ENCODE measurements around the gene ATP13A3. TPM values are rescaled to one million over a fixed set of nuclear protein-coding genes. Genes with fewer than 3 reads are reported as not detected.
A peak's percentile ranks its signal among the peaks of the same experiment; 100 is the strongest.
"Not testable (repeated sequence)": the region's sequence is repeated elsewhere in the genome, so short reads cannot be mapped to it uniquely, and the experiment has no call there.

The ATP13A3 gene
- total and polyA plus RNA-seq, 12 donors, result 17.6 to 111 (median 63.3) TPM

DNA sequence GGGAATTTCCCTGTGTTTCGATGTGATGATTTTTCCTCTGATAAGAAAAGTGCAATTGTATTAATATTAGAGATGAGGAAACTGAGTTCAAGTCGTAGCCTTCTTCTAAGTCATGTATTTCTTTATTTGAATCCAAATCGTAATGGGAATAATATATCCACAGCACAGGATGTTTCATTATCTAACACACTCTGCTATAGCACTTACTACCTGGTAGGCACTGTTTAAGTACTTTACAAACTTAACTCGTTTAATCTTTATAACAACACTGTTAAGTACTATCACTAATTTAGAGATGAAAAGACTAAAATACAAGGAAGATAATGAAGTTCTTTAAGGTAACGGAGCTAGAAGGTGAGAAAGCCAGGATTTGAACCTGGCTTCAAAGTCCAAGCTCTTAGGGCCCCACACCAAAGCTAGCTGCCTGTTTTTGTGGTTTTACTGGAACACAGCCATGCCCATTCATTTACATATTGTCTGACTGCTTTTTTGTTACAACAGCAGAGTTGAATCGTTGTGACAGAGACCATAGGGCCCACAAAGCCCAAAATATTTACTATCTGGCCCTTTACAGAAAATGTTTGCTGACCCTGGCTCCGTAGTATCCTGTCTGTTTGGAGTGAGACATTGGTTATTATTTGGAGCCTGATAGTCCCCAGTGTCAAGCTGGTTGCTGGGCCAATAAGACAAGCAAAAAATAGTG lies 9.6 kb upstream of the ATP13A3 start:
- H3K27ac ChIP-seq, result peak overlapping the region in 1 of 5 donors; percentile 4
- no peaks in the 10 kb centered on the region for H3K27me3 ChIP-seq
- H3K4me3 ChIP-seq, result no peak overlapping the region
- no peaks in the 10 kb centered on the region for H3K9me3 ChIP-seq (replicated peaks in 1 of 3)
- no peak for TF ChIP-seq POLR2A (IDR thresholded peaks at IDR 0.05)
- WGBS, 4 donors, result 63 to 69% (median 67%) methylated on average over 7 of the region's 7 CpGs
- no peaks in the 10 kb centered on the region for H3K36me3 ChIP-seq (replicated peaks in 1 of 2)
- intact Hi-C loops (cut with DNase I), result no loop called here
- peaks cover 16 to 26% of the 10 kb centered on the region in 2 donors for H3K4me1 ChIP-seq (replicated peaks in 1 of 2)
- DNase-seq, result no peak

GRCh38 chr3:194494951-194495374 lies 8.2 kb upstream of the ATP13A3 start:
- Histone ChIP-seq H3K4me1 (replicated peaks in 1 of 2) (peaks cover 16 to 26% of the 10 kb centered on the region in 2 donors), H3K4me3 (no peak overlapping the region), H3K27me3 (no peaks in the 10 kb centered on the region), H3K27ac (peak overlapping the region in 3 of 5 donors; percentile 37 to 67 (median 51)), H3K36me3 (replicated peaks in 1 of 2) (no peaks in the 10 kb centered on the region), H3K9me3 (replicated peaks in 1 of 3) (no peaks in the 10 kb centered on the region)
- intact Hi-C loops (cut with DNase I), result no loop called here
- peak in 6 of 7 donors; percentile 38 to 74 (median 57) for DNase-seq
- WGBS, 4 donors, result 47 to 100% (median 64%) methylated on average over 1 to 5 of the region's 5 CpGs
- TF ChIP-seq POLR2A (IDR thresholded peaks at IDR 0.05), result no peak
- TF ChIP-seq, protein P1, sequence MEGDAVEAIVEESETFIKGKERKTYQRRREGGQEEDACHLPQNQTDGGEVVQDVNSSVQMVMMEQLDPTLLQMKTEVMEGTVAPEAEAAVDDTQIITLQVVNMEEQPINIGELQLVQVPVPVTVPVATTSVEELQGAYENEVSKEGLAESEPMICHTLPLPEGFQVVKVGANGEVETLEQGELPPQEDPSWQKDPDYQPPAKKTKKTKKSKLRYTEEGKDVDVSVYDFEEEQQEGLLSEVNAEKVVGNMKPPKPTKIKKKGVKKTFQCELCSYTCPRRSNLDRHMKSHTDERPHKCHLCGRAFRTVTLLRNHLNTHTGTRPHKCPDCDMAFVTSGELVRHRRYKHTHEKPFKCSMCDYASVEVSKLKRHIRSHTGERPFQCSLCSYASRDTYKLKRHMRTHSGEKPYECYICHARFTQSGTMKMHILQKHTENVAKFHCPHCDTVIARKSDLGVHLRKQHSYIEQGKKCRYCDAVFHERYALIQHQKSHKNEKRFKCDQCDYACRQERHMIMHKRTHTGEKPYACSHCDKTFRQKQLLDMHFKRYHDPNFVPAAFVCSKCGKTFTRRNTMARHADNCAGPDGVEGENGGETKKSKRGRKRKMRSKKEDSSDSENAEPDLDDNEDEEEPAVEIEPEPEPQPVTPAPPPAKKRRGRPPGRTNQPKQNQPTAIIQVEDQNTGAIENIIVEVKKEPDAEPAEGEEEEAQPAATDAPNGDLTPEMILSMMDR (IDR thresholded peaks at IDR 0.05), result no peak

- H3K27me3 ChIP-seq; H3K36me3 ChIP-seq (replicated peaks in 1 of 2); H3K9me3 ChIP-seq (replicated peaks in 1 of 3); intact Hi-C loops (cut with DNase I); DNase-seq; H3K4me3 ChIP-seq: not testable (repeated sequence)
- Histone ChIP-seq H3K4me1 (replicated peaks in 1 of 2) (peaks cover 16 to 32% of the 10 kb centered on the region in 2 donors), H3K27ac (peak overlapping the region in 3 of 5 donors; percentile 37 to 67 (median 51))
- 75 to 77% (median 76%) methylated on average over 10 of the region's 10 CpGs for WGBS, 4 donors
These were observed 7.5 kb upstream of the ATP13A3 start for GRCh38 chr3:194493995-194494927.

DNA sequence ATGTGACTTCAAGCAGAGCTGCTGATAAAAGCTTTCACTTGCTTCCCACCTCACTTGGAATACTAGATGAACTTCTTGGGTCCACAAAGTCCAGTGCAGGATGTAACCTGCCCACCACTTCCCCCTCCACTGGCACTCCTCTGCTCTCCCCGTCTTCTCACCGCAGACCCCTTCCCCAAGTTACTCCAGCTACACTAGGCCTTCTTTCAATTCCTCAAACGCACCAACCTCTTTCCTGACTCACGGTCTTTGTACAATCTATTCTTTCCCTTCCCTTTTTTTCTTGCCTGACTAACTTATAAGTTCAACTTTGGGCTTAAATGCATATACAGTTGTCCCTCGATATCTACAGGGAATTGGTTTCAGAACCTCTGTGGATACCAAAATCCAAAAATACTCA lies 5.2 kb upstream of the ATP13A3 start:
- H3K4me3 ChIP-seq, result no peak overlapping the region
- H3K9me3 ChIP-seq (replicated peaks in 1 of 3), result no peaks in the 10 kb centered on the region
- WGBS, 4 donors, result 73 to 89% (median 83%) methylated on average over 5 of the region's 5 CpGs
- no peak overlapping the region for H3K27ac ChIP-seq
- H3K27me3 ChIP-seq, result no peaks in the 10 kb centered on the region
- no peaks in the 10 kb centered on the region for H3K36me3 ChIP-seq (replicated peaks in 1 of 2)
- peaks cover 10 to 34% of the 10 kb centered on the region in 2 donors for H3K4me1 ChIP-seq (replicated peaks in 1 of 2)
- intact Hi-C loops (cut with DNase I), result no loop called here
- DNase-seq, result peak in 1 of 7 donors; percentile 13
- TF ChIP-seq, protein P1 (IDR thresholded peaks at IDR 0.05), result no peak
- TF ChIP-seq POLR2A (IDR thresholded peaks at IDR 0.05), result no peak
